ENCODE results near the gene ADTRP.

The ADTRP gene

GRCh38 chr6:11815231-11815630 lies 36.6 kb upstream of the ADTRP start:
- no peak overlapping the region for H3K4me3 ChIP-seq (ENCODE audit: low read depth, low read length)
- DNase-seq (ENCODE audit: low read depth), result no peak
- TF ChIP-seq CTCF (IDR thresholded peaks at IDR 0.05; ENCODE audit: low read depth, low read length, missing control alignments), result no peak

GRCh38 chr6:11814819-11815218 lies 36.2 kb upstream of the ADTRP start:
- no peak for DNase-seq (ENCODE audit: low read depth)
- TF ChIP-seq CTCF (IDR thresholded peaks at IDR 0.05; ENCODE audit: low read depth, low read length, missing control alignments), result no peak
- no peak overlapping the region for H3K4me3 ChIP-seq (ENCODE audit: low read depth, low read length)

- DNase-seq (ENCODE audit: low read depth), result no peak
- H3K4me3 ChIP-seq (ENCODE audit: low read depth, low read length), result no peak overlapping the region
- TF ChIP-seq CTCF (IDR thresholded peaks at IDR 0.05; ENCODE audit: low read depth, low read length, missing control alignments), result no peak
These were observed 35.5 kb upstream of the ADTRP start for GRCh38 chr6:11814106-11814505.

- DNase-seq (ENCODE audit: low read depth), result no peak
- TF ChIP-seq CTCF (IDR thresholded peaks at IDR 0.05; ENCODE audit: low read depth, low read length, missing control alignments), result no peak
- H3K4me3 ChIP-seq (ENCODE audit: low read depth, low read length), result no peak overlapping the region
These were observed 35.0 kb upstream of the ADTRP start for GRCh38 chr6:11813606-11814005.

- H3K4me3 ChIP-seq (ENCODE audit: low read depth, low read length), result no peak overlapping the region
- TF ChIP-seq CTCF (IDR thresholded peaks at IDR 0.05; ENCODE audit: low read depth, low read length, missing control alignments), result no peak
- DNase-seq (ENCODE audit: low read depth), result no peak
These were observed 34.3 kb upstream of the ADTRP start for GRCh38 chr6:11812951-11813350.

- TF ChIP-seq CTCF (IDR thresholded peaks at IDR 0.05; ENCODE audit: low read depth, low read length, missing control alignments), result no peak
- H3K4me3 ChIP-seq (ENCODE audit: low read depth, low read length), result no peak overlapping the region
These were observed 33.8 kb upstream of the ADTRP start for GRCh38 chr6:11812439-11812838.

GRCh38 chr6:11811644-11812264 lies 33.2 kb upstream of the ADTRP start:
- DNase-seq (ENCODE audit: low read depth), result no peak
- TF ChIP-seq CTCF (IDR thresholded peaks at IDR 0.05; ENCODE audit: low read depth, low read length, missing control alignments), result no peak
- no peak overlapping the region for H3K4me3 ChIP-seq (ENCODE audit: low read depth, low read length)

More at GRCh38 chr6:11812439-11812838, 33.8 kb upstream of the ADTRP start:
- no peak for DNase-seq (ENCODE audit: low read depth)

Data from GM12864 (cell line).